Measurements from ENCODE around the gene NPFFR1. TPM values are rescaled to one million over a fixed set of nuclear protein-coding genes. Genes with fewer than 3 reads are reported as not detected.
A peak's percentile ranks its signal among the peaks of the same experiment; 100 is the strongest.

NPFFR1 gene
- total RNA-seq, 2 donors from 2014 or later, result 0.02 TPM; not detected in 1

DNA sequence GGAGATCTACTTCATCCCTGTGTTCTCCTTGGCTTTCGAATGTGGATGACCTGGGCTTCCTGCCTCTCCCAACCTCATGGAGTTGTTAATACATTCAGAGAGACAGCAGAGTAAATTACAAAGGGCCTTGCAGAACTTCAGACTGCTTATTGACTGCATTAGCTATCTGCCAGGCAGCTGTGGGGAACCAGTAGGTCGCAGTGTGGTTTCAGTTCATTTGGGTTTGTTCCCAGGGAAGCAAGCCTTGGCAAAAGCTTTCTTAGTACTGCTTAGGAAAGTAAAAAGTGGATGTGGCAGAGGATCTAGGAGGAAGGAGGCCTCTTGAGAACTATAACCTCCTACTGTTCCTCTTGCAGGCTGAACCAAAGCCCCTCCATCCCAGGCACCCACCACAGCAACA lies 9.2 kb downstream of the NPFFR1 start:
- Histone ChIP-seq H3K27me3 (ENCODE audit: control insufficient read depth, insufficient read depth, low read length, poor library complexity, severe bottlenecking) (peaks cover 6% of the 10 kb centered on the region), H3K27ac (ENCODE audit: low read depth, low read length) (no peak overlapping the region), H3K4me1 (ENCODE audit: control insufficient read depth, insufficient read depth, low read length) (no peaks in the 10 kb centered on the region), H3K9me3 (ENCODE audit: control insufficient read depth, low read length) (no peaks in the 10 kb centered on the region), H3K9ac (ENCODE audit: extremely low read depth, low read length, poor library complexity, severe bottlenecking) (no peak overlapping the region), H3K4me3 (ENCODE audit: low read length) (no peak overlapping the region), H3K36me3 (ENCODE audit: control insufficient read depth, insufficient read depth, low read length) (no peaks in the 10 kb centered on the region)
- H3K27me3 Mint-ChIP-seq (ENCODE audit: insufficient read depth), result no peaks in the 10 kb centered on the region
- no peak overlapping the region for H3K27ac Mint-ChIP-seq
- TF ChIP-seq, protein P1, sequence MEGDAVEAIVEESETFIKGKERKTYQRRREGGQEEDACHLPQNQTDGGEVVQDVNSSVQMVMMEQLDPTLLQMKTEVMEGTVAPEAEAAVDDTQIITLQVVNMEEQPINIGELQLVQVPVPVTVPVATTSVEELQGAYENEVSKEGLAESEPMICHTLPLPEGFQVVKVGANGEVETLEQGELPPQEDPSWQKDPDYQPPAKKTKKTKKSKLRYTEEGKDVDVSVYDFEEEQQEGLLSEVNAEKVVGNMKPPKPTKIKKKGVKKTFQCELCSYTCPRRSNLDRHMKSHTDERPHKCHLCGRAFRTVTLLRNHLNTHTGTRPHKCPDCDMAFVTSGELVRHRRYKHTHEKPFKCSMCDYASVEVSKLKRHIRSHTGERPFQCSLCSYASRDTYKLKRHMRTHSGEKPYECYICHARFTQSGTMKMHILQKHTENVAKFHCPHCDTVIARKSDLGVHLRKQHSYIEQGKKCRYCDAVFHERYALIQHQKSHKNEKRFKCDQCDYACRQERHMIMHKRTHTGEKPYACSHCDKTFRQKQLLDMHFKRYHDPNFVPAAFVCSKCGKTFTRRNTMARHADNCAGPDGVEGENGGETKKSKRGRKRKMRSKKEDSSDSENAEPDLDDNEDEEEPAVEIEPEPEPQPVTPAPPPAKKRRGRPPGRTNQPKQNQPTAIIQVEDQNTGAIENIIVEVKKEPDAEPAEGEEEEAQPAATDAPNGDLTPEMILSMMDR (conservative IDR thresholded peaks at IDR 0.05), result no peak
- H3K4me1 Mint-ChIP-seq, result no peaks in the 10 kb centered on the region
- no peaks in the 10 kb centered on the region for H3K36me3 Mint-ChIP-seq (ENCODE audit: low read depth)
- no peaks in the 10 kb centered on the region for H3K9me3 Mint-ChIP-seq
- H3K4me3 Mint-ChIP-seq, result no peak overlapping the region
- no peak for DNase-seq
- WGBS, 2 experiments (ENCODE audit: insufficient coverage in 1 of 2, insufficient read length in 1 of 2), result 88 to 89% methylated on average over 1 to 2 of the region's 2 CpGs

- 79 to 91% methylated on average over 4 of the region's 4 CpGs for WGBS, 2 experiments (ENCODE audit: insufficient coverage in 1 of 2, insufficient read length in 1 of 2)
- H3K27ac Mint-ChIP-seq, result no peak overlapping the region
- no peak for DNase-seq
Observed at GRCh38 chr10:70272925-70273316, 10.9 kb downstream of the NPFFR1 start.

DNA sequence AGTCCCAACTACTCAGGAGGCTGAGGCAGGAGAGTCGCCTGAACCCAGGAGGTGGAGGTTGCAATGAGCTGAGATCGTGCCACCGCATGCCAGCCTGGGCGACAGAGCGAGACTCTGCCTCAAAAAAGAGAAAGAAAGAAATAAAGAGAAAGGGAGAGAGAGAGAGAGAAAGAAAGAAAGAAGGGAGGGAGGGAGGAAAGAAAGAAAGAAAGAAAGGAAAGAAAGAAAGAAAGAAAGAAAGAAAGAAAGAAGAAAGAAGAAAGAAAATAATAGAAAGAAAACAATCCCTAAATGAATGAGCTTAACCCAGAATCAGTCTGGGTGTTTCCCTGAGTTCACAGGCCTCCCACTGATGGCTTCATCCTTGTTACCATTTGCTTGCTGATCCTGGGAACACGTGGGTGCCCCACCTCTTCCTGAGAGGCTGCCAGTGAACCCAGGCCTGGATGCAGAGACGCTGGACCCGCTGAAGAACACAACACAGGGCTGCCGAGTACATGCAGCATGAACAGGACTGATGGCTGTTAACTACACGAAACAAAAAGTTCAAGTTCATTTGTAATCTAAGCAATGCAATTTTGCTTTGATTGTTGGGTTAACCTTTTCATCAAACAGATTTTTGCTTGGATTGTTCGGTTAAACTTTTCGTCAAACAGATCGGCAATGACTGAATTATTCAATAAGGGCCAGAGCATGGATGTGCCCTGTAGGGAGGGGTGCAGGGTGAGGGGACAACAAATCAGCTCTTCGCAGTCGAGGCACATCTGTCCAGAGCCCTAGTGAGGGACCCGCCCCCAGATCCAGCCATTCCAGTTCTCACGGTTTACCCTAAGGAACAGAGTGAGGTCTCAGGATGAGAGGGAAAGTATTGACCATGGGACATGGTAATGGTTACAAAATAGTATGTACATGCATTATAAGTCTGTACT lies 11.5 kb downstream of the NPFFR1 start:
- no peaks in the 10 kb centered on the region for H3K4me1 Mint-ChIP-seq
- Histone ChIP-seq H3K9ac (ENCODE audit: extremely low read depth, low read length, poor library complexity, severe bottlenecking) (no peak overlapping the region), H3K9me3 (ENCODE audit: control insufficient read depth, low read length) (no peaks in the 10 kb centered on the region), H3K27me3 (ENCODE audit: control insufficient read depth, insufficient read depth, low read length, poor library complexity, severe bottlenecking) (no peaks in the 10 kb centered on the region), H3K36me3 (ENCODE audit: control insufficient read depth, insufficient read depth, low read length) (no peaks in the 10 kb centered on the region), H3K4me3 (ENCODE audit: low read length) (no peak overlapping the region), H3K4me1 (ENCODE audit: control insufficient read depth, insufficient read depth, low read length) (no peaks in the 10 kb centered on the region), H3K27ac (ENCODE audit: low read depth, low read length) (no peak overlapping the region)
- DNase-seq, result no peak
- no peak overlapping the region for H3K27ac Mint-ChIP-seq
- H3K27me3 Mint-ChIP-seq (ENCODE audit: insufficient read depth), result no peaks in the 10 kb centered on the region
- no peaks in the 10 kb centered on the region for H3K9me3 Mint-ChIP-seq
- H3K4me3 Mint-ChIP-seq, result no peak overlapping the region
- no peaks in the 10 kb centered on the region for H3K36me3 Mint-ChIP-seq (ENCODE audit: low read depth)
- 87 to 90% methylated on average over 16 to 17 of the region's 17 CpGs for WGBS, 2 experiments (ENCODE audit: insufficient coverage in 1 of 2, insufficient read length in 1 of 2)
- TF ChIP-seq, protein P1 (conservative IDR thresholded peaks at IDR 0.05), result no peak

More at GRCh38 chr10:70272925-70273316, 10.9 kb downstream of the NPFFR1 start:
- no peaks in the 10 kb centered on the region for H3K4me1 ChIP-seq (ENCODE audit: control insufficient read depth, insufficient read depth, low read length)
- H3K27ac ChIP-seq (ENCODE audit: low read depth, low read length), result no peak overlapping the region
- H3K27me3 Mint-ChIP-seq (ENCODE audit: insufficient read depth), result no peaks in the 10 kb centered on the region
- no peak overlapping the region for H3K9ac ChIP-seq (ENCODE audit: extremely low read depth, low read length, poor library complexity, severe bottlenecking)
- H3K36me3 Mint-ChIP-seq (ENCODE audit: low read depth), result no peaks in the 10 kb centered on the region
- TF ChIP-seq, protein P1 (conservative IDR thresholded peaks at IDR 0.05), result peak; percentile 62
- no peaks in the 10 kb centered on the region for H3K9me3 ChIP-seq (ENCODE audit: control insufficient read depth, low read length)
- H3K4me1 Mint-ChIP-seq, result no peaks in the 10 kb centered on the region
- H3K4me3 ChIP-seq (ENCODE audit: low read length), result no peak overlapping the region
- no peaks in the 10 kb centered on the region for H3K36me3 ChIP-seq (ENCODE audit: control insufficient read depth, insufficient read depth, low read length)
- H3K4me3 Mint-ChIP-seq, result no peak overlapping the region
- no peaks in the 10 kb centered on the region for H3K9me3 Mint-ChIP-seq
- H3K27me3 ChIP-seq (ENCODE audit: control insufficient read depth, insufficient read depth, low read length, poor library complexity, severe bottlenecking), result no peaks in the 10 kb centered on the region
